ENCODE measurements around the gene PRICKLE2.

PRICKLE2 gene

GRCh38 chr3:64251019-64251418 is 25.8 kb upstream of the PRICKLE2 start:
- H3K36me3 ChIP-seq (ENCODE audit: control insufficient read depth in 4 of 4, insufficient read depth in 4 of 4, low read length in 3 of 4) = no peaks in the 10 kb centered on the region

GRCh38 chr3:64247991-64248646 is 22.9 kb upstream of the PRICKLE2 start:
- Histone ChIP-seq H3K36me3 (ENCODE audit: control insufficient read depth in 4 of 4, insufficient read depth in 4 of 4, low read length in 3 of 4) (no peaks in the 10 kb centered on the region), H3K4me1 (ENCODE audit: control extremely low read depth in 1 of 4, control insufficient read depth in 4 of 4, insufficient read depth in 4 of 4, low read length in 3 of 4) (no peaks in the 10 kb centered on the region), H3K4me3 (ENCODE audit: control insufficient read depth in 1 of 7, extremely low read depth in 1 of 7, insufficient read depth in 4 of 7, low read depth in 2 of 7, low read length in 6 of 7) (no peak overlapping the region), H3K27me3 (replicated peaks in 2 of 5; ENCODE audit: control insufficient read depth in 4 of 5, insufficient read depth in 5 of 5, low read length in 4 of 5) (no peaks in the 10 kb centered on the region), H3K27ac (ENCODE audit: insufficient read depth in 1 of 2, low read depth in 1 of 2, low read length in 2 of 2, poor library complexity in 1 of 2, severe bottlenecking in 2 of 2) (no peak overlapping the region), H3K9me3 (ENCODE audit: control extremely low read depth in 1 of 5, control insufficient read depth in 4 of 5, insufficient read depth in 2 of 5, low read depth in 1 of 5, low read length in 4 of 5) (no peaks in the 10 kb centered on the region)
- POLR2A ChIA-PET = no interaction called here
- CTCF ChIA-PET = no interaction called here
- no peak for DNase-seq
- 90% methylated on average over 4 of the region's 4 CpGs for WGBS (ENCODE audit: insufficient coverage)

More at GRCh38 chr3:64251019-64251418, 25.8 kb upstream of the PRICKLE2 start:
- H3K27ac ChIP-seq (ENCODE audit: insufficient read depth in 1 of 2, low read depth in 1 of 2, low read length in 2 of 2, poor library complexity in 1 of 2, severe bottlenecking in 2 of 2) = no peak overlapping the region
- H3K4me3 ChIP-seq (ENCODE audit: control insufficient read depth in 1 of 7, extremely low read depth in 1 of 7, insufficient read depth in 4 of 7, low read depth in 2 of 7, low read length in 6 of 7) = no peak overlapping the region
- WGBS (ENCODE audit: insufficient coverage) = 100% methylated on average over 2 of the region's 3 CpGs
- no peaks in the 10 kb centered on the region for H3K27me3 ChIP-seq (replicated peaks in 2 of 5; ENCODE audit: control insufficient read depth in 4 of 5, insufficient read depth in 5 of 5, low read length in 4 of 5)
- DNase-seq = no peak
- ChIA-PET CTCF (no interaction called here), POLR2A (no interaction called here)
- no peaks in the 10 kb centered on the region for H3K4me1 ChIP-seq (ENCODE audit: control extremely low read depth in 1 of 4, control insufficient read depth in 4 of 4, insufficient read depth in 4 of 4, low read length in 3 of 4)
- H3K9me3 ChIP-seq (ENCODE audit: control extremely low read depth in 1 of 5, control insufficient read depth in 4 of 5, insufficient read depth in 2 of 5, low read depth in 1 of 5, low read length in 4 of 5) = no peaks in the 10 kb centered on the region

- H3K27me3 ChIP-seq (replicated peaks in 2 of 5; ENCODE audit: control insufficient read depth in 4 of 5, insufficient read depth in 5 of 5, low read length in 4 of 5) = no peaks in the 10 kb centered on the region
- POLR2A ChIA-PET = no interaction called here
- CTCF ChIA-PET = no interaction called here
- H3K4me3 ChIP-seq (ENCODE audit: control insufficient read depth in 1 of 7, extremely low read depth in 1 of 7, insufficient read depth in 4 of 7, low read depth in 2 of 7, low read length in 6 of 7) = no peak overlapping the region
- H3K9me3 ChIP-seq (ENCODE audit: control extremely low read depth in 1 of 5, control insufficient read depth in 4 of 5, insufficient read depth in 2 of 5, low read depth in 1 of 5, low read length in 4 of 5) = no peaks in the 10 kb centered on the region
- 67% methylated on average over 3 of the region's 9 CpGs for WGBS (ENCODE audit: insufficient coverage)
- no peaks in the 10 kb centered on the region for H3K36me3 ChIP-seq (ENCODE audit: control insufficient read depth in 4 of 4, insufficient read depth in 4 of 4, low read length in 3 of 4)
- H3K4me1 ChIP-seq (ENCODE audit: control extremely low read depth in 1 of 4, control insufficient read depth in 4 of 4, insufficient read depth in 4 of 4, low read length in 3 of 4) = no peaks in the 10 kb centered on the region
- peak; percentile 19 to 47 (median 28) for DNase-seq
- H3K27ac ChIP-seq (ENCODE audit: insufficient read depth in 1 of 2, low read depth in 1 of 2, low read length in 2 of 2, poor library complexity in 1 of 2, severe bottlenecking in 2 of 2) = no peak overlapping the region
Measured at GRCh38 chr3:64244011-64244942, 19.0 kb upstream of the PRICKLE2 start.

GRCh38 chr3:64242435-64242834 is 17.2 kb upstream of the PRICKLE2 start:
- DNase-seq = no peak

GRCh38 chr3:64240959-64241358 is 15.7 kb upstream of the PRICKLE2 start:
- WGBS (ENCODE audit: insufficient coverage) = 100% methylated on average over 1 of the region's 2 CpGs
- POLR2A ChIA-PET = no interaction called here

More at GRCh38 chr3:64242435-64242834, 17.2 kb upstream of the PRICKLE2 start:
- WGBS (ENCODE audit: insufficient coverage) = 94% methylated on average over 2 of the region's 2 CpGs
- Histone ChIP-seq H3K4me3 (ENCODE audit: control insufficient read depth in 1 of 7, extremely low read depth in 1 of 7, insufficient read depth in 4 of 7, low read depth in 2 of 7, low read length in 6 of 7) (no peak overlapping the region), H3K36me3 (ENCODE audit: control insufficient read depth in 4 of 4, insufficient read depth in 4 of 4, low read length in 3 of 4) (no peaks in the 10 kb centered on the region), H3K4me1 (ENCODE audit: control extremely low read depth in 1 of 4, control insufficient read depth in 4 of 4, insufficient read depth in 4 of 4, low read length in 3 of 4) (no peaks in the 10 kb centered on the region), H3K9me3 (ENCODE audit: control extremely low read depth in 1 of 5, control insufficient read depth in 4 of 5, insufficient read depth in 2 of 5, low read depth in 1 of 5, low read length in 4 of 5) (peaks cover 0 to 7% (median 1%) of the 10 kb centered on the region in 5 experiments), H3K27ac (ENCODE audit: insufficient read depth in 1 of 2, low read depth in 1 of 2, low read length in 2 of 2, poor library complexity in 1 of 2, severe bottlenecking in 2 of 2) (no peak overlapping the region), H3K27me3 (replicated peaks in 2 of 5; ENCODE audit: control insufficient read depth in 4 of 5, insufficient read depth in 5 of 5, low read length in 4 of 5) (peaks cover 0 to 1% (median 0%) of the 10 kb centered on the region in 5 experiments)
- ChIA-PET POLR2A (no interaction called here), CTCF (no interaction called here)

GRCh38 chr3:64240396-64240795 is 15.1 kb upstream of the PRICKLE2 start:
- ChIA-PET POLR2A (no interaction called here), CTCF (no interaction called here)
- Histone ChIP-seq H3K27ac (ENCODE audit: insufficient read depth in 1 of 2, low read depth in 1 of 2, low read length in 2 of 2, poor library complexity in 1 of 2, severe bottlenecking in 2 of 2) (no peak overlapping the region), H3K27me3 (replicated peaks in 2 of 5; ENCODE audit: control insufficient read depth in 4 of 5, insufficient read depth in 5 of 5, low read length in 4 of 5) (peaks cover 0 to 4% (median 0%) of the 10 kb centered on the region in 5 experiments), H3K9me3 (ENCODE audit: control extremely low read depth in 1 of 5, control insufficient read depth in 4 of 5, insufficient read depth in 2 of 5, low read depth in 1 of 5, low read length in 4 of 5) (peaks cover 0 to 14% (median 3%) of the 10 kb centered on the region in 5 experiments), H3K36me3 (ENCODE audit: control insufficient read depth in 4 of 4, insufficient read depth in 4 of 4, low read length in 3 of 4) (no peaks in the 10 kb centered on the region), H3K4me3 (ENCODE audit: control insufficient read depth in 1 of 7, extremely low read depth in 1 of 7, insufficient read depth in 4 of 7, low read depth in 2 of 7, low read length in 6 of 7) (no peak overlapping the region), H3K4me1 (ENCODE audit: control extremely low read depth in 1 of 4, control insufficient read depth in 4 of 4, insufficient read depth in 4 of 4, low read length in 3 of 4) (no peaks in the 10 kb centered on the region)
- 97% methylated on average over 3 of the region's 3 CpGs for WGBS (ENCODE audit: insufficient coverage)
- DNase-seq = no peak

More at GRCh38 chr3:64240959-64241358, 15.7 kb upstream of the PRICKLE2 start:
- Histone ChIP-seq H3K9me3 (ENCODE audit: control extremely low read depth in 1 of 5, control insufficient read depth in 4 of 5, insufficient read depth in 2 of 5, low read depth in 1 of 5, low read length in 4 of 5) (peaks cover 0 to 14% (median 3%) of the 10 kb centered on the region in 5 experiments), H3K27me3 (replicated peaks in 2 of 5; ENCODE audit: control insufficient read depth in 4 of 5, insufficient read depth in 5 of 5, low read length in 4 of 5) (peaks cover 0 to 4% (median 0%) of the 10 kb centered on the region in 5 experiments), H3K4me1 (ENCODE audit: control extremely low read depth in 1 of 4, control insufficient read depth in 4 of 4, insufficient read depth in 4 of 4, low read length in 3 of 4) (no peaks in the 10 kb centered on the region), H3K27ac (ENCODE audit: insufficient read depth in 1 of 2, low read depth in 1 of 2, low read length in 2 of 2, poor library complexity in 1 of 2, severe bottlenecking in 2 of 2) (no peak overlapping the region), H3K4me3 (ENCODE audit: control insufficient read depth in 1 of 7, extremely low read depth in 1 of 7, insufficient read depth in 4 of 7, low read depth in 2 of 7, low read length in 6 of 7) (no peak overlapping the region), H3K36me3 (ENCODE audit: control insufficient read depth in 4 of 4, insufficient read depth in 4 of 4, low read length in 3 of 4) (no peaks in the 10 kb centered on the region)
- no peak for DNase-seq
- CTCF ChIA-PET = no interaction called here

GRCh38 chr3:64239841-64240240 is 14.6 kb upstream of the PRICKLE2 start:
- POLR2A ChIA-PET = no interaction called here
- Histone ChIP-seq H3K36me3 (ENCODE audit: control insufficient read depth in 4 of 4, insufficient read depth in 4 of 4, low read length in 3 of 4) (no peaks in the 10 kb centered on the region), H3K4me3 (ENCODE audit: control insufficient read depth in 1 of 7, extremely low read depth in 1 of 7, insufficient read depth in 4 of 7, low read depth in 2 of 7, low read length in 6 of 7) (no peak overlapping the region), H3K9me3 (ENCODE audit: control extremely low read depth in 1 of 5, control insufficient read depth in 4 of 5, insufficient read depth in 2 of 5, low read depth in 1 of 5, low read length in 4 of 5) (peaks cover 0 to 14% (median 3%) of the 10 kb centered on the region in 5 experiments), H3K4me1 (ENCODE audit: control extremely low read depth in 1 of 4, control insufficient read depth in 4 of 4, insufficient read depth in 4 of 4, low read length in 3 of 4) (no peaks in the 10 kb centered on the region), H3K27ac (ENCODE audit: insufficient read depth in 1 of 2, low read depth in 1 of 2, low read length in 2 of 2, poor library complexity in 1 of 2, severe bottlenecking in 2 of 2) (no peak overlapping the region), H3K27me3 (replicated peaks in 2 of 5; ENCODE audit: control insufficient read depth in 4 of 5, insufficient read depth in 5 of 5, low read length in 4 of 5) (peaks cover 0 to 4% (median 0%) of the 10 kb centered on the region in 5 experiments)
- 93% methylated on average over 3 of the region's 5 CpGs for WGBS (ENCODE audit: insufficient coverage)
- DNase-seq = no peak
- CTCF ChIA-PET = no interaction called here

Data from common myeloid progenitor, CD34-positive (primary cell).